MM.1S (cell line): ENCODE data around the gene NPHP3.

ENCODE experiments used
- CTCF ChIP-seq: fragments of 300-600 bp; sonication (generic); IDR thresholded peaks from 2 replicates; pipeline ENCODE4 v1.5.1; 2016; ENCODE audit warnings: antibody characterized with exemption, low read length, mixed read lengths
- EZH2 ChIP-seq: fragments of 300-600 bp; sonication (generic); optimal IDR thresholded peaks from 2 replicates; pipeline ENCODE3; 2017; ENCODE audit warnings: low read depth, mild to moderate bottlenecking, antibody characterized with exemption, low read length, mixed read lengths
- EZH2phosphoT487 ChIP-seq: fragments of 300-600 bp; sonication (generic); IDR thresholded peaks from 2 replicates; pipeline ENCODE4 v1.6.1; 2018; ENCODE audit warnings: antibody characterized with exemption, low read length

GRCh38 chr3:132655471-132655870, 66.7 kb downstream of the NPHP3 start:
- TF ChIP-seq CTCF (no peak), EZH2 (no peak), EZH2phosphoT487 (no peak)
